NCI-H345 (cell line): Measurements from ENCODE around the gene PHLDB2.

Source experiments
- DNase-seq: peaks from one replicate; lab custom pipeline; 2025; lab: John Stamatoyannopoulos, UW

Gene PHLDB2

DNA sequence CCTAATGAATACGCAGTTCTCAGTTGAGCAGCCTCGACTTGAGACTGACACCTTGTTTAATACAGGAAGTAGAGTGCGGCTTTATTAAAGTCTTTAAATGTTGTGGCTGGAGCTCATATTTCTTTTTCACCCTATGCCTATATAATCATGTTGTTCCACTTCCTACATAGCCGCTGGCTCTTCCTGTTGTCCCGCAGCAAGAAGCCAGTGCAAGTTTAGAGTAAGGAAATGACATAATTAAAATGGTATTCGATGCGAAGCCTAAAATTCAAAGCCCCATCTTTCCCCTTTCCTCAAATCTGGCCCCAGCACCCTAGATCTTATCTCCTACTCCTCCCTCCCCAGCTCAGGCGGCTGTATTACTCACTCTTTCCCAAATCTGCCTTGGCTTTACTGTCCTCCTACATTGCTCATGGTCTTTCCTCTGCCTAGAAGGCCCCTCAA is 7.5 kb upstream of the PHLDB2 start:
- DNase-seq: no peak

DNA sequence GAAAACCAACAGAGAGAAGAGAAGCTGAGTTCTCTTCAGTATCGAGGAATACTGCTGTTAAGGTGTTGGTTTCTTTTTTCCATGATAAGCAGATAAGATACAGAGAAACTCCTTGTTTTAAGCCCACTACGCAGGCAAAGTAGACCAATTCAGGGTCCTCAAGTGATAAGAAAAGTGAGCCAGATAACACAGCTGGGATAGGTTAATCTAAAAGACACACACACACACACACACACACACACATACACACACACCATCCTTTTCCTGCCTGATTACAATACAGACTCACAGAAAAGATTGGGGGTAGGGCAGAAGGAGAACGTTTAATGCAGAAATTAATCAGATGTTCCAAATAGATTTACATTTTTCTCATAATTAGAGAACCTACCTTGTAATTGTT is 6.5 kb upstream of the PHLDB2 start:
- DNase-seq: no peak

DNA sequence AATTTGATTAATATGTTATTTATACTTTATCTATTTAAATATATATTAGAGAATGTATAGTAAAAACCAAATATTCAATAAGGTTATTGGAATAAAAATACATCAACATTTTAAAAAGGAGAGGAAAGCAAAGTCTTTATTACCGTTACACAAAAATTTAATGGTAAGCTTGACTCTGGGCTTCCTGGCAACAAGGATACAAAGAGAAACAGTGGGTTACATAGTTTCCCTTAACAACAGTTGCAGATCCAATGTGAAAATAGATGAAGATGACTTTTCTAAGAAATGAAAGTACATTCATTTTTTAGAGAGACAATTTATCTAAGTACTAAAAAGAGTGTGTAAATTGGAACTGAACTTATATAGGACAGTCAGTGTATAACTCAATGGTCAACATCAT is 6.0 kb upstream of the PHLDB2 start:
- DNase-seq: no peak

DNA sequence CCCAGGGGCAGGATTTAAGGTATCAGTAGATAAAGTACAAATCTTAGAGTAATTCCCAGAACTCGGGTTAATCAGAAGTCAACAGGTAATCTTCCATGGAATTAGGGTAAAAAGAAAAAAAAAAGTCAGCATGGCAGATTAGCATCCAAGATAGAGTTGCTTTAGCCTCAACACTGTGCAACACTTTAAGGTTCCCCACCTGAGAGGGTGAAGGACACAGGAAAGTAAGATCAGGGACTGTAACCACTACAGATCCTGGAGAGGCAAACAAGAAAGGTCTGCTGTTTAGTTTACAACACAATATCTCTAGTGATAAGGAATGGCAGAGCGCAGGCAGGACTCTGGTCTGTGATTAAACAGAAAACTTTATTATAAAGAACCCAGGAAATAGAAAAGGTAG is 4.1 kb upstream of the PHLDB2 start:
- no peak for DNase-seq

DNA sequence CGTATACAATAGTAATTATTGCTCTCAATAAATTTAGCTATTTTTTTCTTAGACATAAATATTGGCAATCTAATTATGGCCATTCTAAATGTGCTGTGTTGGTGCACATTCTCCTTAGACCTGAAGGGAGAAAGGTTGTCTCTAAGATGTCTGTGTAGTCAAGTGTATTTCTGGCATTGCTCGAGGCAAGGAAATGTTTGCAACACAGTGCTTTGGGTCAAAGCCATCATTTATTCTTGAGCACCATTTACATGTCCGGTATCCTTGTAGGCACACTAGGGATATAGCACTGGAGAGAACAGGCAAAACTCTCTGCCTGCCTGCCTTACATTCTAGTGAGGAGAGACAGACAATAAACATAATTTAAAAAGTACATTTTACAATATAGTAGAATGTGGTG is 2.6 kb upstream of the PHLDB2 start:
- DNase-seq: no peak

DNA sequence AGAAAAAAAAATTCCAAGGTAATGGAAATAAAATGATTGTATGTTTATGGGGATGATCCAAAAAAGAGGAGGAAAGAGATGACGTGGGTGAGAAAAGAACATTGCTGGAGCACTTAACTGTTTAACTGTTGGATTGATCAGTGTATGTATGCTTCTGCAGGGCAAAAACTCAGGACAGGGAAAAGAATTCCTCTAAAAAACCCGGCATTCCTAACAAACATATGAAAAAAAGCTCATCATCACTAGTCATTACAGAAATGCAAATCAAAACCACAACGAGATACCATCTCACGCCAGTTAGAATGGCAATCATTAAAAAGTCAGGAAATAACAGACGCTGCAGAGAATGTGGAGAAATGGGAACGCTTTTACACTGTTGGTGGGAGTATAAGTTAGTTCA is 1.6 kb upstream of the PHLDB2 start:
- no peak for DNase-seq

DNA sequence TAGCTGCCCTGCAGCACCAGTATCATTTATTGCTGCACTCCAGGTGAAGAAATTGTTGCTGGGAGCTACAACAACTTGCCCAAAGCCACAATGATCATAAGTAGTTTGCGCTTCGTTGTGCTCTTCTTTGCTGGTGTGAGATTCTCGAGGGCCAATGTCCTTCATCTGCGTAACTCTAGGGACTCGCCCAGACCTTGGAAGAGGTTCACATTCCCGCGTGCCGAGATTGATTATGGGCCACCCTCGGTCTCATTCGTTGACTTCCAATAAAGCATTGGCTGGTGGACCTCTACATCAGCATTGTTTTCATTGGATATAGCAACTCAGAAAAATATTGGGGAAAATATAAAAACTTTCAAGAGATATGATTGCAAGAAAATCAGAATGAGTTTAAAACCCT is 423 bp upstream of the PHLDB2 start:
- no peak for DNase-seq

DNA sequence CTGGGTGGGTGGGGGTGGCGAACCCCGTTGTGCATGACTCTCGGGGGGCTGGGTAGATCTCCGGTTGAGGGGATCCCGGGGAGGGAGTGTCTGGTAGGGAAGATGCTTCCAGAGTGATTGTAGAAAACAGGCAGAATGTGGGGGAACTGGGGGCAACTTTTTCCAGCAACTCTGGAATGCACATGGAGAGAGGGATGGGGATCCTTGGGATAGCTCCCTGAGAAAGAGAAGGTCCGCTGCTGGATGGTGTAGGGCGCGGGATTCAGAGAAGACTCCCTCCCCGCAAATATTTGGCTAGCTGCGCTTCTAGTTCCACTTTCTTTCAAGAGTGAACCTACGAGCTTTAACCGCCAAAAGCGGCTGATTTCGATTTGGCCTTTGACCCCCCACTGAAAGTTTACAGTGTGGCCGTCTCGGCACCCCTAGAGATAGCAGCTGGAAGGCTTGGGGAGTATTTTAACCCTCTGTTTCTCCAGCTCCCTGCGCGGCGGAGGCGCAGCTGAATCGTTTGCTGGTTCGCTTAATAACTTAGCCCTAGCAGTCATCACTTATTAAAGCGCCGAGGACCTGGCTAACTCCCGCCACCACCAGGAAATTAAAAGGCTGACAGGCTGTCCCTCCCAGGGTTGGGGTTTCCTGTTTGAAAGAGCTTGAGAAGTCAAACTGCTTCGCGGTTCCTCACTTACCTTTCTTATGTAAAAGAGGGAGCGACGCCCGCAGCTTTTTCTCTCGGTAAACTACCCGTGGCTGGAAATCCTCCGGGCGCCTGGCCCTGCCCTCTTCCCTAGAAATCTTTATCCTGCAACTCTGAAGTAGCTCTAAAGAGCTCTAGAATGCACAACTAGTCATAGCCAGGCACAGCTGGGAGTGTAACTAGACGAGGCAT is 1.2 kb downstream of the PHLDB2 start:
- peak; percentile 70 for DNase-seq

DNA sequence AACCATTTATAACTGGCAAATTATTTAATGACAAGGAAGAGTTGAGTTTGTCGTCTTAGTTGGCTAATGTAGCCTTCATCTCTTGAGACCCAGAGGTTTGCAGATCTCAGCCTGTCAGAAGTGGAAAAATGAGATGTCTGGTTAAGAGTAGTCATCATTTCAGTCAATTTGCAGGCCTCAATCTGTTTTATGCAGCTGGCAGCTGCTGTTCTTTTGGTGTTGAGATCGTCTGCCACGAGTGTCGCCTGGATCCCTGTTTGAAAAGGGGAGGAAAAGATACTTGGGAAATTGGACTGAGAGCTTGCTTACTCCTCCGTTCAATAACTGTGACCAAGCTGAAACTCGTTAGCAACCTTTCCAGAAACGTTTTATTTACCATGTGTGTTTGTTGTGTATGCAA is 2.3 kb downstream of the PHLDB2 start:
- peak; percentile 1 for DNase-seq

DNA sequence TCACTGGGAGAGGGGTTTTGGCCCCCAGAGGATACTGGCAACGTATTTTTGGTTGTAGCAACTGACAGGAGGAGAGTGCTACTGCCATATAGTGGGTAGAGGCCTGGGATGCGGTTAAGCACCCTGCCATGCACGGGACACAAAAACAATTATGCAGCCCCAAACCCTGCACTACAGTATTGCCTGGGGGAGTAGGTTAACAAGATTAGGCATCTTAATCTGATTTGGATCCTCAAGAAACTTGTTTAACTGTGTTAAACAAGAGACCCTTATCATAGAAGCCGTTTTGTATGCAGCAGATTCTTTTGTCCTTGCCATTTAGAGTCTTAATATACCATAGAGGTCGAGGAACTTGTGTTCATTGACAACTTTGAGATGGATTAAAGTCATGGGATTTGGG is 3.4 kb downstream of the PHLDB2 start:
- no peak for DNase-seq

DNA sequence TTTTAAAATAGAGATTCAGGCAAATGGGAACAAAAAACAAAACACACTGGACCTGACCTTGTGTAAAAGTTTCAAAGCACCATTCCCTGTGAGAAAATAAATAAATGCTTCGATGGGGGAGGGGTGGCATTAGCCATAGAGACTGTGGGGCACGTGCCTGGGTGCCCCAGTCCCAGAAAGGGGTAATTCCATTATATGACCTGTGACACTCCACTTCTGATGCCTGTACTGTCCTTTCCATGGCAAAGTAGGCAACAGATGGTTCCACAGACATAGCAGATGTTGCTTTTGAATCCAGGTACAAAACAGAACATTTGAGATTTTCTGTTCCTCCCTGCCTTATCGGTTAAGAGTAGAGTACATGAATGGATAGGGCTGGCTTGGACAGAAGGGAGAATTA is 3.9 kb downstream of the PHLDB2 start:
- no peak for DNase-seq

DNA sequence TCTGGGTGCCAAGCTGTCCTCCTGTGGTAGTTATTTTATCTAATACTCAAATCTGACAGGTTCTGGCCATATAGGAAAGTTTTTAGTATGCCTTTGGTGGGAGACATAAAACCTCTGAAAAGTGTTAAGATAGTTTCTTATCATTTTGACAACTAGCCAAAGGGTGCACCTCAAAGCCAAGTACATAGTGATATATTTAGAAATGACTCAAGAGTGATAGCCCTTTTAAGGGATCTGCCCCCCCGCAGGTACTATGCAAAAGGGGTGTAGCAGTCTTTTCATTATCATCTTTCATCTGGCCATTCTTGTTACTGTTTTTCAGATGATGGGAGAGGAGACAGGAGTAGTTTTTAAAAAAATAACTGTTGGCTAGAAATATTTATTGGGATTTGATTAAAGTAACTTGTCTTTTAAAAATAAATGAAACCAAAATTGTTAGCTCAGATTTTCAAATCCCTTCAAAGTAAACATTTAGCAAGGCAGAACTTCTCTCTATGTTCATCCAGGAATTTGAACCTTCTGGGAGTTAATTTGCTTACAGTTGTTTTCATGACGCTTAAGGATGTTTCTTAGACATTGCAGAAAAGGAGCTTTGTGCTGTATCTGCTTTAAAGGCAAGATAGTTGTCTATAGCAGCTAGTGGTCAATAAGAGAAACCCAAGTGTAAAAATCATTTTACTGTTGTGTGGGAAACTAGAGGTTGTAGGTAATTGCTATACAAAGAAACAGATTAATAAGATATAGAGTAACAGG is 5.1 kb downstream of the PHLDB2 start:
- DNase-seq: no peak

DNA sequence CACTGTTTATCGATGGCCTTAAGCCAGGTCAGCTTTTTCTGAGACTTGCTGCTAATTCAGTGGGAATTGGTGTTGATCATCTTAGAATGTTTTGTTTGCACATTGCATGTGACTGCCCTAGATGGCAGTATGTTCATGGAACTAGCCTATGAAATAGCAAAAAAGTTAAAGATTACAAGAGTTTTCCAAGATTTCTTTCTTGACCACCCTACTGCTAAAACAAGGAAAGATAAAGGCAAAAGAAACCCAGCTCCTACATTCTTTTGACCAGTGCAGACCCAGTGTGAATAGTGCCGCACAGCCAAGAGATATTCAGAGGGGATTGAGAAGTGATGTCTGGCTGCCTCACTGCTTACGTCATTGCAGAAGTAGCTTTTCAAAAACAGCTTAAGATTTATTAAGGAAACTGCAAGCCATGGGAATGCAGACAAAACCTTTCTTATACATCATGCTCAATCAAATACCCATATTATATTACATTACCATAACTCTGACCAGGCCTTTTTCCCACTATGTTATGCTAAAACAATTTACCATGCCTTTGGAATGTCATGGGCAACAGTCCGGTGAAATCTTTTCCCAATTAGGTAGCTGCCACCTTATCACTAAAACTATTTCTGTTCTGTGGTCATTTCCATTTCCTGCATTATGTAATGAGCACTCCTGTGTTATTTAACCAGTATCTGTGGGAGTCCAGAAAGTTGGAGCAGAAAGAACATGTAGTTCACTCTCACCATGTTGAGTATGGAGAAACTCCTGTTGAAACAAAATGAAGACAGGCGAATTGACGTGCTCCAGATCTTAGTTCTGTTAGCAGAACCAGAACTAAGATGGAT is 6.0 kb downstream of the PHLDB2 start:
- no peak for DNase-seq

DNA sequence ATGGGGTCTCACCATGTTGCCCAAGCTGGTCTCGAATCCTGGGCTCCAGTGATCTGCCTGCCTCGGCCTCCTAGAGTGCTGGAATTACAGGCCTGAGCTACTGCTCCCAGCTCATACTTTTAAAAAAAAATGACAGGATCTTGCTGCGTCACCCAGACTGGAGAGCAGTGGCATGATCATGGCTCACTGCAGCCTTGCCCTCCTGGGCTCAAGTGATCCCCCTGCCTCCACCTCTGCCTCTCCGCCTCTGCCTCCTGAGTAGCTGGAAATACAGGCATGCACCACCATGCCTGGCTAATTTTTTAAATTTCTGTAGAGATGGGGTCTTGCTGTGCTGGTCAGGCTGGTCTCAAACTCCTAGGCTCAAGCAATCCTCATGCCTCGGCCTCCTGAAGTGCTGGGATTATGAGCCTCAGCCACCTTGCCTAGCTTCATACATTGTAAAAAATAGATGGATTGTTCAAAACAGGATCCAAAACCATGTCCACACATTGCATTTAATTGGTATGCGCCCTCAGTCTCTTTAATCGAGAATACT is 8.9 kb downstream of the PHLDB2 start:
- no peak for DNase-seq

DNA sequence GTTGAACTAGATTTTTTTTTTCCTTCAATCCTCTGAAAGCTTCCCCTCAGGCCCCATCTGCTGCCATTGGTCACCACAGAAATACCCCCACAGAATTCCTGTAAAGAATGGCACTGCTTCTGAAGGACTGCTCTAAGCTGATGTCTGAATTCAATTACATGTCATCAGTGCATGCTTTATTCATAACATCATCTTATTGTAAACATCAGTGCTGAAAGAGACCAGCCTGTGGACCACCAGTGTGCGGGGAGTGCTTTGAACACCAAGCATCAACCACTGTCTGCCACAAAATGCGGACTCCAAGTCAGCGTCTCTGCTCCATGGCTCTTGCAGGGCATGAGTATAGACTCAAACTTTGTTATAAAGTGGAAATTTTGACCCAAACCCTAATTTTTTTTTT is 11.6 kb downstream of the PHLDB2 start:
- DNase-seq: no peak

DNA sequence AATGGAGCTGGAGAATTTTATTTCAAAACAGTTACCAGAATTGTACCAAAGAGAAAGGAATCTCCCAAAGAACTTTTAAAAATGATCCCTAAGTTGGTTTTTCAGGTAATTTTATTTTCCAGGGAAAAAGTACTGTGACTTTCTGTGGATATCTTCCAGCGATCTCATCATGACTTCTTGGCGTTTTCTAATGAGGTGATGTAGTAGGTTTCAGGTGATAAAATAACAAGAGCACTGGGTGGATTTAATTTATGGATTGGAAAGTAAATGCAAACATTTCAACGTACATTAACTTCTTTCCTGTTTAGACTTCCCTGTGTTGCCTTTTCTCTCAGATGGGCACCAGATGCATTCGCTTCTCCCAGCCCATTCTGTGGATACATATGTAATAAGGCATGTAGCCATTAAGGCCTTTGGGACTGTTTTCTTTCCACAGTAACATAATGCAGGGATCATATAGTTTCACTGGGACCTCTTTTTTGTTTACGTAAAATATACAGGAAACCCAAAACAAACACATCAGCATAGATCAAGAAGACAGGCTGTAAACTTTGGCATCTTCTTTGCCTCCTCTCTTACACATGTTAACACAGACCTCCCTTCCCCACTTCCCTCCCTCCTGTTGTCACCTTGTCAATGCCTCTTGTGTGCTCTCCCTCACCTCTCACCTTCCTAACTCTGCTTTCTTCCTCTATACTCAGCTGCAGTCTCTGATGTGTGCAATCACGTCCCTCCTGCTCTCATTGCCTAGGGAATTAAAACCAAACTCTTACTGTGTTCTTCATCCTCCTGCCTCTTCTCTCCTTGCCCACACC is 13.0 kb downstream of the PHLDB2 start:
- DNase-seq: no peak

DNA sequence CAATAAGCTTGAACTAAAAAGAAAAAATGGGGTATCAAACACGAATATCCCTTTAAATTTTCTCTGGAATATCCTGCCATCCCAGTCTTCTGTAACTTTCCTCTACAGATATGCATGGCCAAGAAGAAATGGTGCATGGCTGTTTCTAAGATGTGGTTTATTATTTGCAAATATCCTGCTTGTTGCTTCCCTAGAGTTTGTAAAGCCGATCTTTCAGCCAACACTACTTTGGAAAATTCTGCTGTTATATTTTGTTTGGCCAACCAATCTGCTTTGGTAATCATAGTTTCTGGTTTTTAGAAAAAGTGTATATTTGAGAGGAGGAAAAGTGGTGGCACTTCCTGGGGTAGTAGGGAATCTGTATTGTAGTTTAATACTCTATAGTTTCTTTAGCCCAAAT is 13.9 kb downstream of the PHLDB2 start:
- no peak for DNase-seq

DNA sequence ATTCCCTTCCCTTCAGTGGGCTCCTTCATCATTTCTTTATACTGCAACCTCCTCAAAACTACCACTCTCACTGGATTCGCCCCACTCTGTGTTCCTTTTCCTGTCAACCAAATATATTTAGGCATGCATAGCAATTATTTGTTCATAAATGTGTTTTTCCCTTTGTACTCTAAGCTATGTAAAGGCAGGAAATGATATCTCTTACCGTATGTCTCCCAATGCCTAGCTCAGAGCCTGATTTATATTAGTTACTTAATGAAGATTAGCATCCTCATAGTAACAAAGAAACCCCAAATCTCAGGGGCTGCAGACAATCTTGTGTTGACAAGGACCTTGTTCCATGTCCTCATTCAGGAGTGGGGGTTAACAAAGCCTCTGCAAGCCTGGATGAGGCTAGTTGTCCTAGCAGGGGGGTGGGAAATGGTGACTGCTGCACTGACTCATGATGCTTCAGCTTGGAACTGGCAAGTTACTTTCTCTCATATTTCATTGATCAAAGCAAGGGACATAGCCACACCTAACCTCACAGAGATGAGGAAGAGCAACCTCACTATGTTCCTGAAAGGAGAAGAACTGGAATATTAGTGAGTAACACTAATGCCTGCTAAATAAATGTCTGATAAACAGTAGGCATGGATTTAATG is 15.2 kb downstream of the PHLDB2 start:
- no peak for DNase-seq

DNA sequence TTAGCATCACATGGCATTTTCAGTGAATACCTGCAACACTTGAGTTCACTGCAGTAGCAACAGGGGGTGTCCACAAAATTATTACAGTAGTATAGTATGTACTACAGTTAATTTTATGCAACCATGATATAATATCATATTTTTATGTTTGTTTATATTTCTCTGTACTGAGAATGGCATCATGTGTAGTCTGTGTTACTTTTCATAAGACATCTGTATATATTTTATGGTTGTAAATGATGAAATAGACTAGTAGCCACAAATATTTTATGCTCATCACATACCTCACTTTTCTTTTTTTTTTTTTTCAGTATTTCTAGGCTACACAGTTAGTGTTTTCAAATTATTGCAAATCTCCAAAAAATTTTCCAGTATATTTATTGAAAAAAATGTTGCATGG is 22.4 kb downstream of the PHLDB2 start:
- DNase-seq: no peak

DNA sequence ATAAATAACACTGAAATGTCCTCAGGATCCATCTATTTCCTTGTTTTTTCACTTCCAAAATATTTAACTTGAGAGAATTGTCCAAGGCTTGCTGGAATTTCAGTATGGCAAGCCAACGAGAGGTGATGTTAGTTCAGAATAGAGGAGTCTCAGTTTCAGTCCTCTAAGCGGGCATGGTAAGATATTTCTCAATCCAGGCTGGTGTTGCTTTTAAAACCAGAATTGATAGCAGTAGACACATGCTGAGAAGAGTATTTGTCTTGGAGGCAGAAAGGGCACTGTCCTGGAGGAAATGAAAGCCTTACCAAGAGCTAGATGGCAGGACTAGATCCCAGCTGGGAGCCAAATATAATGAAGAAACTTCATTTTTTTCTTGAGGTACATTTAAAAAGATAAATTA is 23.1 kb downstream of the PHLDB2 start:
- no peak for DNase-seq

DNA sequence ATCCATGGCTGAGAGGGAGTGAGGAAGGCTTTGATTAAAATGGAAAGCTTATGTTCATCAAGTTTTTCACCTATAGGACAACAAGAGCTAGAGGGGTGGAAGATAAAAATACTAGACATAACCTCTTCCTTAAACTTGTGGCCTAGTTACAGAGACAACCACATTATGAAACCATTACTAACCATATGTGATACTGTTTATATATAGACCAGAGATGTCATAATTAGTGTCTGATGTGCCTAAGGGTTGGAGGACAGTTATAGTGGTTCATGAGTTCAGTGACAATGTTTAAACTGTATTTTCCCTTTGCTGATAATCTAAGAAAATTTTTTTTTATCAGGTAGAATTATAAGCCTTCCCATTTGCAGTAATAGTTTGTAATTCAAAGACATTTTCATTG is 23.7 kb downstream of the PHLDB2 start:
- no peak for DNase-seq
